B cell (primary cell): Measurements from ENCODE around the gene CACNB2. TPM values are rescaled to one million over a fixed set of nuclear protein-coding genes. Genes with fewer than 3 reads are reported as not detected.

Experiments used
- ATAC-seq: fragments of 200-7000 bp; cut with Tn5 transposase; one replicate; pipeline ENCODE4 v1.10.0; 2021; ENCODE audit warnings: low read depth, mild to moderate bottlenecking, moderate number of reproducible peaks, moderate library complexity
- CTCF ChIA-PET: fragments of 350-600 bp; sonication (Branson Sonifier 250); formaldehyde crosslinking; loops from one replicate; lab custom pipeline; 2021; ENCODE audit warnings: antibody characterized with exemption, inconsistent platforms; lab: Charles Lee
- POLR2A ChIA-PET: fragments of 350-600 bp; sonication (Branson Sonifier 250); formaldehyde crosslinking; loops from one replicate; lab custom pipeline; 2021; ENCODE audit warnings: antibody characterized with exemption; lab: Charles Lee
- DNase-seq: peaks from one replicate; pipeline ENCODE4 v3.0.0; 2013
- H2AFZ ChIP-seq: 2 replicates; pipeline ENCODE4 v1.6.1; 2012; ENCODE audit warnings: mild to moderate bottlenecking, low read depth, low read length; ENCODE audit not compliant: insufficient read depth, poor library complexity, severe bottlenecking
- H3K27ac ChIP-seq, 2 donors: 1 replicate in 1 of 2; 2 replicates in 1 of 2; pipeline ENCODE4 v1.5.1; 2012 to 2013; ENCODE audit warnings: low read length in 2 of 2, mild to moderate bottlenecking in 2 of 2, moderate library complexity in 1 of 2
- H3K27me3 ChIP-seq, 4 experiments: fragments of 200-600 bp in 1 of 4; sonication (generic) in 1 of 4; replicated peaks in 1 of 4; 1 replicate in 2 of 4; 2 replicates in 2 of 4; pipeline versions ENCODE4 v1.6.1 to v1.7.0; 2013 to 2016; ENCODE audit warnings: low read length in 3 of 4, mild to moderate bottlenecking in 2 of 4, mixed read lengths in 1 of 4, moderate library complexity in 1 of 4; ENCODE audit not compliant: insufficient read depth in 4 of 4, control insufficient read depth in 3 of 4; ENCODE audit errors: control extremely low read depth in 1 of 4
- H3K36me3 ChIP-seq, 2 experiments: replicated peaks in 1 of 2; 1 replicate in 1 of 2; 2 replicates in 1 of 2; pipeline versions ENCODE4 v1.6.1 to v1.7.1; 2013; ENCODE audit warnings: low read length in 1 of 2; ENCODE audit not compliant: insufficient read depth in 2 of 2, control insufficient read depth in 1 of 2; ENCODE audit errors: control extremely low read depth in 1 of 2, extremely low read depth in 1 of 2
- H3K4me1 ChIP-seq, 2 donors: fragments of 200-600 bp in 1 of 2; sonication (generic) in 1 of 2; 1 replicate in 1 of 2; 2 replicates in 1 of 2; pipeline versions ENCODE4 v1.5.1 to v1.6.1; 2013 to 2017; ENCODE audit warnings: low read length in 2 of 2; ENCODE audit not compliant: control insufficient read depth in 2 of 2, insufficient read depth in 2 of 2
- H3K4me2 ChIP-seq: replicated peaks from 2 replicates; pipeline ENCODE3; 2012; ENCODE audit warnings: mild to moderate bottlenecking, low read depth, low read length; ENCODE audit not compliant: poor library complexity, severe bottlenecking
- H3K4me3 ChIP-seq, 5 experiments: fragments of 200-600 bp in 1 of 5; sonication (generic) in 1 of 5; 1 replicate in 3 of 5; 2 replicates in 2 of 5; pipeline versions ENCODE4 v1.5.1 to v1.7.0; 2011 to 2016; ENCODE audit warnings: low read length in 4 of 5, mild to moderate bottlenecking in 4 of 5, low read depth in 2 of 5, control low read depth in 1 of 5, moderate library complexity in 1 of 5; ENCODE audit not compliant: insufficient read depth in 1 of 5; ENCODE audit errors: control extremely low read depth in 1 of 5, extremely low read depth in 1 of 5
- H3K79me2 ChIP-seq: fragments of 200-600 bp; sonication (generic); one replicate; pipeline ENCODE4 v1.6.0; 2016; ENCODE audit warnings: low read length; ENCODE audit not compliant: control insufficient read depth, insufficient read depth
- H3K9ac ChIP-seq: fragments of 200-600 bp; sonication (generic); 2 replicates; pipeline ENCODE4 v1.6.1; 2017; ENCODE audit warnings: mild to moderate bottlenecking, low read length, moderate library complexity
- H3K9me3 ChIP-seq, 3 donors: one replicate each; pipeline versions ENCODE4 v1.6.1 to v1.7.1; 2013; ENCODE audit warnings: low read length in 2 of 3; ENCODE audit not compliant: control insufficient read depth in 2 of 3, insufficient read depth in 1 of 3; ENCODE audit errors: control extremely low read depth in 1 of 3
- H4K20me1 ChIP-seq: 2 replicates; pipeline ENCODE4 v1.6.0; 2012; ENCODE audit warnings: mild to moderate bottlenecking, low read length; ENCODE audit not compliant: insufficient read depth, control insufficient read depth, poor library complexity, severe bottlenecking
- H3K27ac Mint-ChIP-seq: one replicate; pipeline ENCODE4 v1.8.0; 2021; ENCODE audit warnings: mixed read lengths
- H3K27me3 Mint-ChIP-seq: one replicate; pipeline ENCODE4 v1.8.0; 2021; ENCODE audit warnings: mixed read lengths
- H3K4me1 Mint-ChIP-seq: one replicate; pipeline ENCODE4 v1.8.0; 2021; ENCODE audit warnings: mixed read lengths
- H3K4me3 Mint-ChIP-seq: one replicate; pipeline ENCODE4 v1.8.0; 2021; ENCODE audit warnings: mixed read lengths
- H3K9me3 Mint-ChIP-seq: one replicate; pipeline ENCODE4 v1.8.0; 2022; ENCODE audit warnings: mixed read lengths; ENCODE audit not compliant: insufficient read depth
- CTCF ChIP-seq: fragments of 200-600 bp; IDR thresholded peaks from one replicate; pipeline ENCODE4 v1.8.0; 2022; ENCODE audit warnings: antibody characterized with exemption, mild to moderate bottlenecking
- EZH2 ChIP-seq: IDR thresholded peaks from 2 replicates; pipeline ENCODE4 v1.6.1; 2012; ENCODE audit warnings: borderline replicate concordance, low read depth, mild to moderate bottlenecking, moderate library complexity, low read length; ENCODE audit not compliant: insufficient read depth, poor library complexity, severe bottlenecking
- WGBS: methylation state at CpG from one replicate; pipeline ENCODE4 v1.1.5; 2013; ENCODE audit warnings: missing lambda C conversion rate; ENCODE audit not compliant: insufficient coverage; 5-methylcytosine and 5-hydroxymethylcytosine counted together
- intact Hi-C: fragments of 100-400 bp; cut with micrococcal nuclease; formaldehyde crosslinking; loops from one replicate; pipeline ENCODE4 v1.10.0; 2022
- polyA plus RNA-seq: library from polyadenylated mRNA; depleted of rRNA; stranded (reverse); fragments of >200 nt; gene quantifications from 2 replicates; pipeline ENCODE4 v1.2.3, GENCODE V29; 2012
- total RNA-seq, 2 donors: library from RNA; stranded (reverse); fragments of 120-200 nt in 1 of 2; gene quantifications; 1 replicate in 1 of 2; 2 replicates in 1 of 2; pipeline versions ENCODE4 v1.2.3 to v1.2.4, GENCODE V29; 2013 to 2022

Gene CACNB2
- total and polyA plus RNA-seq, 2 donors (not counting 1 experiment from before 2014, with no cell fraction given) = not detected

GRCh38 chr10:18409599-18410397 is 269.6 kb downstream of the CACNB2 start:
- Mint-ChIP-seq H3K4me1 (no peaks in the 10 kb centered on the region), H3K27me3 (peaks cover 3% of the 10 kb centered on the region), H3K27ac (no peak overlapping the region), H3K9me3 (no peaks in the 10 kb centered on the region), H3K4me3 (no peak overlapping the region)
- DNase-seq = no peak
- TF ChIP-seq CTCF = no peak
- TF ChIP-seq EZH2 = no peak
- intact Hi-C loops = no loop called here
- Histone ChIP-seq H3K4me1 (no peaks in the 10 kb centered on the region), H3K79me2 (no peaks in the 10 kb centered on the region), H2AFZ (no peak overlapping the region), H3K9ac (no peak overlapping the region), H3K4me3 (no peak overlapping the region), H3K27ac (no peak overlapping the region), H3K36me3 (no peaks in the 10 kb centered on the region), H4K20me1 (no peaks in the 10 kb centered on the region), H3K27me3 (no peaks in the 10 kb centered on the region), H3K4me2 (no peak overlapping the region), H3K9me3 (no peaks in the 10 kb centered on the region)
- POLR2A ChIA-PET = no interaction called here
- ATAC-seq = no peak
- CTCF ChIA-PET = no interaction called here
- WGBS = no CpG with 5 or more reads among the region's 4 CpGs

GRCh38 chr10:18414061-18414460 is 273.8 kb downstream of the CACNB2 start:
- DNase-seq = no peak
- H3K9ac ChIP-seq = no peak overlapping the region
- POLR2A ChIA-PET = no interaction called here
- no peaks in the 10 kb centered on the region for H3K79me2 ChIP-seq
- intact Hi-C loops = no loop called here
- no peak overlapping the region for H3K27ac Mint-ChIP-seq
- TF ChIP-seq CTCF (no peak), EZH2 (no peak)
- H3K4me3 Mint-ChIP-seq = no peak overlapping the region
- 88% methylated on average over 1 of the region's 2 CpGs for WGBS
- H2AFZ ChIP-seq = no peak overlapping the region
- H3K9me3 ChIP-seq = no peaks in the 10 kb centered on the region
- no peak overlapping the region for H3K27ac ChIP-seq
- H3K36me3 ChIP-seq = no peaks in the 10 kb centered on the region
- no peak for ATAC-seq
- H3K9me3 Mint-ChIP-seq = no peaks in the 10 kb centered on the region
- H3K27me3 Mint-ChIP-seq = no peaks in the 10 kb centered on the region
- peaks cover 8% of the 10 kb centered on the region for H3K4me1 Mint-ChIP-seq
- no peak overlapping the region for H3K4me3 ChIP-seq
- H3K4me1 ChIP-seq = peaks cover 0 to 7% of the 10 kb centered on the region in 2 donors
- no peaks in the 10 kb centered on the region for H4K20me1 ChIP-seq
- CTCF ChIA-PET = interaction anchor here (0.6 kb wide), 1 partner anchor 82 kb away, joined by 3 read pairs; no protein-coding TSS in a partner anchor
- H3K4me2 ChIP-seq = no peak overlapping the region
- H3K27me3 ChIP-seq = no peaks in the 10 kb centered on the region
